ENCODE results near the gene TMEM252.

GRCh38 chr9:68508547-68508946 is 32.1 kb downstream of the TMEM252 start:
- no peak for TF ChIP-seq CTCF (IDR thresholded peaks at IDR 0.05; ENCODE audit: low read depth, low read length, missing input control)
- TF ChIP-seq SP1 (IDR thresholded peaks at IDR 0.05), result peak; percentile 87
- peak in 1 of 2 donors; percentile 36 for TF ChIP-seq GABPA (IDR thresholded peaks at IDR 0.05 in 1 of 2, conservative IDR thresholded peaks at IDR 0.05 in 1 of 2)
- TF ChIP-seq MAX (IDR thresholded peaks at IDR 0.05), result peak; percentile 77
- peak; percentile 76 for TF ChIP-seq REST (IDR thresholded peaks at IDR 0.05)
- peak; percentile 36 to 66 for TF ChIP-seq RAD21 (IDR thresholded peaks at IDR 0.05)
- peak; percentile 74 for TF ChIP-seq ZBTB33 (IDR thresholded peaks at IDR 0.05)
- TF ChIP-seq NR2F2 (IDR thresholded peaks at IDR 0.05), result peak; percentile 58
